Neuron (in vitro differentiated cells): ENCODE results near the gene PHLDB1.
"Not testable (repeated sequence)": the region's sequence is repeated elsewhere in the genome, so short reads cannot be mapped to it uniquely, and the experiment has no call there.

Experiments used
- H2AFZ ChIP-seq: one replicate; pipeline ENCODE4 v1.6.1; 2013; ENCODE audit warnings: low read depth, mild to moderate bottlenecking, inconsistent platforms, low read length, moderate library complexity
- H3K27me3 ChIP-seq: one replicate; pipeline ENCODE4 v1.6.1; 2013; ENCODE audit warnings: low read length; ENCODE audit not compliant: insufficient read depth
- H3K36me3 ChIP-seq: one replicate; pipeline ENCODE4 v1.6.1; 2013; ENCODE audit warnings: low read length; ENCODE audit not compliant: insufficient read depth
- H3K4me1 ChIP-seq: one replicate; pipeline ENCODE4 v1.6.1; 2013; ENCODE audit warnings: low read length; ENCODE audit not compliant: insufficient read depth
- H3K4me3 ChIP-seq: 2 replicates; pipeline ENCODE4 v1.5.1; 2013; ENCODE audit warnings: mild to moderate bottlenecking, low read length, moderate library complexity
- H3K9me3 ChIP-seq: one replicate; pipeline ENCODE4 v1.6.1; 2013; ENCODE audit warnings: low read length

PHLDB1 gene

DNA sequence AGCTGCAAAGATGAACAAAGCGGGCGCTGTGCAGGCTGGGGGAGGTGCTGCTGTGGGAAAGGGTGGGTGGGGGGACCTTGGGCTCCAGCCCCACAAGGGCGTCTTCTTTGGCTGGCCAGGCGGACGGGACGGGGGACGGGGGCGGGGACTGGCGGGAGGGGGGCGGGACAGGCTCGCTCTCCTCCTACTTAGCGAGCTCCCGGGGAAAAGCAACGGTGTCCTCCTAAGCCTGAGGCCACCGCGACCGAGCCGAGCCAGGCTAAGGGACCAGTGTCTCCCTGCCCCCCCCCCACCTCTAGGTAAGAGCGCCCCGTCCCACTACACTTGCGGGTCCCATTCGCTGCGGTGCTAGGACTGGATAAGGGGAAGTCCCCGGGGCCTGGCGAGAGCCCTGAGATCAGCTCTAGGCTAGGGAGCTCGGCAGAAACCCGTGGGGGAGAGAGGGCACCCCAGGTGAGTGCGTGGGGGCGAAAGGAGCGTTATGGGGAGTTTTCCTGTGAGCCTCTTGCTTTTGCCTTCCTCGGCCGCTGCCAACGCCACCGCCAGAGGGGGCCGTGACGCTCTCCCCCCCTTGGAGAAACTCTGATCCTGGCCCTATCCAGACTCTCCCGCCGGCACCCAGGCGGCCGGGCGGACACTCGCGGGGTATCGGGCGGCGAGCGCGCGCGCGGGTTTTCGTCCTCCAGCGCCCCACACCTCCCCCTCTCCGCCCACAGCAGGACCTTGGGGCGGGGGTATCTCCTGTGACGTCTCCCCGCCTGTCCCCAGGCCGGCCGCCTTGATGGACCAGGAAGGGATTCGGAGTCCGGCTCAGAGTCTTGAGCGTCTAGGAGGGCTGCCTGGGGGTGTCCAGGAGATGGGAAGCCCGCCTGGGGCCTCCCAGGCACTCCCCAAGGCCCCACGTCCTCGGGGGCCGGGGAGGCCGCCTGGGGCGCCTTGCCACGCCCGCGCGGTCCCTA is at the start of gene PHLDB1:
Gene PHLDB1, plus strand, starts transcription at position 215 of the 959 bp plus-strand sequence. CDS start 6,222 bp downstream, outside the sequence.
- Histone ChIP-seq H3K36me3 (peaks cover 6% of the 10 kb centered on the region), H3K4me3 (no peak within 1 kb of the TSS), H3K9me3 (no peaks in the 10 kb centered on the region), H3K27me3 (no peaks in the 10 kb centered on the region), H2AFZ (no peak within 1 kb of the TSS), H3K4me1 (peaks cover 31% of the 10 kb centered on the region)

DNA sequence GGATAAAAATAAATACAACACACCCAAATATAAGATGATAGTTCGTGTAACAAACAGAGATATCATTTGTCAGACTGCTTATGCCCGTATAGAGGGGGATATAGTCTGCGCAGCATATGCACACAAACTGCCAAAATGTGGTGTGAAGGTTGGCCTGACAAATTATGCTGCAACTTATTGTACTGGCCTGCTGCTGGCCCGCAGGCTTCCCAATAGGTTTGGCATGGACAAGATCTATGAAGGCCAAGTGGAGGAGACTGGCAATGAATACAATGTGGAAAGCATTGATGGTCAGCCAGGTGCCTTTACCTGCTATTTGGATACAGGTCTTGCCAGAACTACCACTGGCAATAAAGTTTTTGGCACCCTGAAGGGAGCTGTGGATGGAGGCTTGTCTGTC is 46.6 kb upstream of the PHLDB1 start:
- no peaks in the 10 kb centered on the region for H3K9me3 ChIP-seq

DNA sequence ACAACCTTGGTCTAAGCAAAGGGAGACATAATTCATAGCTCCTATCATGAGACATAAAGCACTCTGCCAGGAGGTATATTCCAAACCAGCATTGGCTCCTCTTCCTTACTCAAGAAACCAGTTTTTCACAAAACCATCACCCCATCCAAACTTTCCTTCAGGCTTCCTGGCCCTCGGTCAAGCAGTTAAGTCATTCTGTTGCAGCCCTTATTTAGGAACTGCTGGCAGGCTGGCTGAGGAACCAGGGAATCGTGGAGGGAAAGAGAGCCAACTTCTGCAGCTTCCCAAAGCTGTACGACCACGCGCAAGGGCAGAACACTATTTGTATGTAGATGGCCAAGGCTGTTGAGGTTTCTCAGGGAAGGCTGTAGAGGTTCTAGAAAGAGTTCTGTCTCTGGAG is 42.4 kb upstream of the PHLDB1 start:
- Histone ChIP-seq H3K4me1 (peaks cover 6% of the 10 kb centered on the region), H2AFZ (no peak overlapping the region), H3K4me3 (peak overlapping the region; percentile 25), H3K9me3 (no peaks in the 10 kb centered on the region), H3K27me3 (no peaks in the 10 kb centered on the region), H3K36me3 (peaks cover 5% of the 10 kb centered on the region)

More for the DNA sequence above, 46.6 kb upstream of the PHLDB1 start:
- peaks cover 6% of the 10 kb centered on the region for H3K4me1 ChIP-seq
- H3K4me3 ChIP-seq = no peak overlapping the region
- H3K36me3 ChIP-seq = peaks cover 25% of the 10 kb centered on the region
- H3K27me3 ChIP-seq = no peaks in the 10 kb centered on the region
- H2AFZ ChIP-seq = no peak overlapping the region

GRCh38 chr11:118569670-118570069 is 37.7 kb upstream of the PHLDB1 start:
- Histone ChIP-seq H3K36me3 (peaks cover 4% of the 10 kb centered on the region), H3K27me3 (no peaks in the 10 kb centered on the region), H3K4me1 (peaks cover 21% of the 10 kb centered on the region), H3K9me3 (no peaks in the 10 kb centered on the region), H3K4me3 (no peak overlapping the region), H2AFZ (no peak overlapping the region)

DNA sequence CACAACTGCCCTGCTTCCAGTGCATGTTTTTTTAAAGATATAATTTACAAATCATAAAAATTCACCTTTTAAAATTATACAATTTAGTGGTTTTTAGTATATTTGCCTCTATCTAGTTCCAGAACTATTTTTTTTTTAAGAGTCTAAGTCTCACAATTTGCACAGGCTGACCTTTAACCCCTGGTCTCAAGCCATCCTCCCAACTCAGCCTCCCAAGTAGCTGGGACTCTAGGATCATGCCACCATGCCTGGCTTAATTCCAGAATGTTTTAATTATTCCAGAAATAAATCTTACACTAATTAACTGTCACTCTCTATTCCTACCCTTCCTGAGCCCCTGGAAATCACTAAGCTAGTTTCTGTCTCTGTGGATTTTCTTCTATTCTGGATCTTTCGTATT is 36.6 kb upstream of the PHLDB1 start:
- Histone ChIP-seq H3K36me3 (peaks cover 4% of the 10 kb centered on the region), H3K9me3 (no peaks in the 10 kb centered on the region), H2AFZ (no peak overlapping the region), H3K4me3 (no peak overlapping the region), H3K4me1 (peaks cover 15% of the 10 kb centered on the region), H3K27me3 (no peaks in the 10 kb centered on the region)

GRCh38 chr11:118571701-118572060 is 35.7 kb upstream of the PHLDB1 start:
- not testable (repeated sequence) for H3K9me3 ChIP-seq, H3K27me3 ChIP-seq, H3K36me3 ChIP-seq
- peak overlapping the region; percentile 78 for H3K4me3 ChIP-seq
- H2AFZ ChIP-seq = peak overlapping the region; percentile 20
- peaks cover 15% of the 10 kb centered on the region for H3K4me1 ChIP-seq

- Histone ChIP-seq H3K36me3 (peaks cover 4% of the 10 kb centered on the region), H2AFZ (peak within 1 kb of the TSS; percentile 20), H3K27me3 (no peaks in the 10 kb centered on the region), H3K4me3 (peak within 1 kb of the TSS; percentile 78), H3K9me3 (no peaks in the 10 kb centered on the region), H3K4me1 (peaks cover 15% of the 10 kb centered on the region)
Observed at GRCh38 chr11:118572061-118572980, 35.1 kb upstream of the PHLDB1 start, which contains the start of gene ARCN1. ARCN1 (plus strand) TSS chr11:118572409; CDS start chr11:118572548, 139 bp downstream.

GRCh38 chr11:118572981-118573550 is 34.3 kb upstream of the PHLDB1 start:
- H3K4me3 ChIP-seq = peak overlapping the region; percentile 78
- H3K36me3 ChIP-seq = peaks cover 4% of the 10 kb centered on the region
- H2AFZ ChIP-seq = peak overlapping the region; percentile 20
- H3K4me1 ChIP-seq = peaks cover 15% of the 10 kb centered on the region
- no peaks in the 10 kb centered on the region for H3K9me3 ChIP-seq
- no peaks in the 10 kb centered on the region for H3K27me3 ChIP-seq

- Histone ChIP-seq H2AFZ (no peak overlapping the region), H3K9me3 (no peaks in the 10 kb centered on the region), H3K4me1 (peaks cover 15% of the 10 kb centered on the region), H3K36me3 (peaks cover 4% of the 10 kb centered on the region), H3K4me3 (no peak overlapping the region), H3K27me3 (no peaks in the 10 kb centered on the region)
Observed at GRCh38 chr11:118574636-118575035, 32.8 kb upstream of the PHLDB1 start.

GRCh38 chr11:118577995-118578394 is 29.4 kb upstream of the PHLDB1 start:
- H2AFZ ChIP-seq, H3K27me3 ChIP-seq, H3K9me3 ChIP-seq, H3K4me3 ChIP-seq: not testable (repeated sequence)
- Histone ChIP-seq H3K4me1 (peaks cover 14% of the 10 kb centered on the region), H3K36me3 (peaks cover 23% of the 10 kb centered on the region)

- no peaks in the 10 kb centered on the region for H3K4me1 ChIP-seq
- H3K36me3 ChIP-seq = peaks cover 49% of the 10 kb centered on the region
- no peaks in the 10 kb centered on the region for H3K9me3 ChIP-seq
Observed at GRCh38 chr11:118581057-118581456, 26.4 kb upstream of the PHLDB1 start.

DNA sequence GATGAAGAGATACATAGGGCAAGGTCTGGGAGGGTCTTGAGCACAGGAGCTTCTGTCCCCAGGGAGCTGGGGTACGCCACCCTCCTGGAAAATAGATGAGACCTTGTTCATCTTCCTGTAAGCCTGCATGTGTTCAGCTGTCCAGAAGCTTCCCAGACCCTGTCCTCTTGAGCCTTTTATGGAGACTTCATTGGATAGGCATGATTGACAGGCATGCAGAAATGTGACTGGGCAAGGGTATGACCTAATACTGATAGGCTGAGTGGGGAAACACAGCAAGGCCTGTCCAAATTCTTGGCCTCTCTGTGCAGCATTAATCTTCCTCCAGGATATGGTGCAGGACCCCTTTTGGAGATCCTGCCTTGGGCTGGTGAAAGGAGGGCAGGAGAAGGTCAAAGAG is 19.5 kb upstream of the PHLDB1 start:
- Histone ChIP-seq H3K4me1 (no peaks in the 10 kb centered on the region), H2AFZ (no peak overlapping the region), H3K4me3 (no peak overlapping the region), H3K36me3 (peaks cover 84% of the 10 kb centered on the region), H3K27me3 (no peaks in the 10 kb centered on the region), H3K9me3 (no peaks in the 10 kb centered on the region)

More at GRCh38 chr11:118581057-118581456, 26.4 kb upstream of the PHLDB1 start:
- Histone ChIP-seq H2AFZ (no peak overlapping the region), H3K27me3 (no peaks in the 10 kb centered on the region), H3K4me3 (no peak overlapping the region)
